Type B pancreatic cell (in vitro differentiated cells): ENCODE measurements around the gene HOTAIR. TPM values are rescaled to one million over a fixed set of nuclear protein-coding genes. Genes with fewer than 3 reads are reported as not detected.

Source experiments
- DNase-seq: peaks from one replicate; pipeline ENCODE4 v3.0.0; 2021; ENCODE audit warnings: mixed read lengths; ENCODE audit not compliant: unreplicated experiment; ENCODE audit errors: extremely low spot score
- H3K27ac Mint-ChIP-seq: 2 replicates; pipeline ENCODE4 v1.8.0; 2021; ENCODE audit warnings: mild to moderate bottlenecking, mixed read lengths
- H3K27me3 Mint-ChIP-seq: 2 replicates; pipeline ENCODE4 v1.8.0; 2021; ENCODE audit warnings: mixed read lengths
- H3K36me3 Mint-ChIP-seq: 2 replicates; pipeline ENCODE4 v1.8.0; 2021; ENCODE audit warnings: mixed read lengths
- H3K4me1 Mint-ChIP-seq: one replicate; pipeline ENCODE4 v1.8.0; 2021; ENCODE audit warnings: mixed read lengths; ENCODE audit not compliant: unreplicated experiment
- H3K4me3 Mint-ChIP-seq: 2 replicates; pipeline ENCODE4 v1.8.0; 2021; ENCODE audit warnings: mild to moderate bottlenecking, mixed read lengths
- H3K9me3 Mint-ChIP-seq: 2 replicates; pipeline ENCODE4 v1.8.0; 2021; ENCODE audit warnings: mixed read lengths
- microRNA-seq: library from miRNA; unstranded; fragments of <30 nt; microRNA quantifications from one replicate; pipeline ENCODE4, GENCODE V29; 2020
- total RNA-seq: library from RNA; stranded (reverse); gene quantifications from 2 replicates; pipeline ENCODE4 v1.2.1, GENCODE V29; 2021; ENCODE audit warnings: low replicate concordance
- TF ChIP-seq, protein P1 (sequence below): fragments of 200-600 bp; sonication (generic); conservative IDR thresholded peaks from 2 replicates; pipeline ENCODE4 v1.5.0; 2021; ENCODE audit warnings: antibody characterized with exemption, mild to moderate bottlenecking

Gene HOTAIR
- total RNA-seq, 1 donor from 2014 or later: not detected

DNA sequence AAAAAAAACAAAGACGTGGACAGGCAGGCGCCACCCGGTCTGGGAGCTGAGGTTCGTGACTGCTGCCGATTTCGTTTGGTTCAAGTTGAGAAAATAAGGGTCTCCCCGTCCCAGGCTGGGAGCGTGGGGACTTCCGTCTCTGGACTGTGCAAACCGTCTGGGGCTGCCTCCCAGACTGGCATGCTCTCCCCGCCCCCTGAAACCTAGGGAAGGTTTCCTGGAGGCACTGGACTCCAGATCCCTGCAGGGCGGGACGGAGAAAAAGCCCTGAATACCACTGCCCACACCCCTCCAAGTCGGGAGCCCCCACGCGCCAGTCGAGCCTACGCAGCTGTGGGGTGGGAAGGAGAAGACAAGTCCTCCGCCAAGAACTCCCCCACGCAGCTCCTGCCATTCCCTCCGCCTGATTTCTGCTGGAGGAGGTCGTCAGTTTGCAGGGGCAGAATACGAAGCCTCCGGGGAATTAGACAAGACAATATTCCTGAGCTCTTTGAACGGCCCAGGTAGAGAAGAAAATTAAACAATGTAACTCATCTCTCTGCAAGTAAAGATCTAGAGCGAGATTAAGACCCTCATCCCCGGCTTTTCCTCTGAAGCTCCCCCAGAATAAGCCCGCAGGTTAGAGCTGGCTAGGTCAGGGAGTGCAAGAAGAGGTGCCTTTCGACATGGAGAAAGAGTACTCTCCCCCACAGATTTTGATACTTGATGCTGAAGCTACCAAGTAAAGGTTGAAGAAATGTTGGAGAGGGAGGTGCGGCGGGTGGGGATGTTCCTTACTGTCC lies 46.5 kb downstream of the HOTAIR start:
- no peak for DNase-seq

DNA sequence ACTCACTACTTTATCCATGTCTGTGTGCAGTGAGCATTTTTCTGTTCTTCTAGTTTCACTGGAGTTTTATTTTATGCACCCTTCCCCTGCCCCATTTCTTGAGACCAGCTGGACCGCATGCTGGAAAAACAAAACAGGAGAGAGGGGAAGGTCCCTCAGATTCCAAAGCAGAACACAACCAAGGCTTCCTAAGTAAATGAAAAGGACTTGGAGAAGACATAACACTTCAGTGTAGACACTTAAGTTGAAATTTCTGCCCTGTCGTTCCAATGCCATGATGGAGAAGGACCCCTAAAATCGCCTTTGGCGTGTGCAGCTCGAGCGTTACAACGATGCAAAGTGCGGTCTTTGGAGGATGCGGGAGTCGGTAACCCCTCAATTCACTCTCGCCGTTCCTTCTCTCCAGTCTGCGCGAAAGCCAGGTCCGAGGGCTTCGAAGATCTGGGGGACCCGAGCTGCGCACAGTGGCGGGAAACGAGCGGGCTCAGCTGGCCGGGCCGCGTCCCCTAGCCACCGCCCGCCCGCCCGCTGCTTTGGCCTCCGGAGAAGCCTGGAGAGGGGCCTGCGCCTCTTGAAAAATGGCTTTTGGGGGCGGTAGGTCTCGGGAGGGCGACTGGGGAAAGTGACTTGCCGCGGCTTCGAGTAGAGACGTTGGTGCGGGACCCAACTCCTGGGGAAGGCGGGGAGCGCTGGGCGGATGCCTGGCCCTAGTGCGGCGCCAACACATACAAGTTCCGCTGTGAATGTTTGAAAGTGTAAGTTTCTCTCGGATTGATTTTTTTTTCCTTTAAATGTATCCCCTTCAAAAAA lies 47.3 kb downstream of the HOTAIR start:
- Mint-ChIP-seq H3K27me3 (peaks cover 100% of the 10 kb centered on the region), H3K27ac (no peak overlapping the region), H3K4me3 (no peak overlapping the region), H3K36me3 (no peaks in the 10 kb centered on the region), H3K4me1 (no peaks in the 10 kb centered on the region), H3K9me3 (peaks cover 3% of the 10 kb centered on the region)
- DNase-seq: no peak
- TF ChIP-seq, protein P1, sequence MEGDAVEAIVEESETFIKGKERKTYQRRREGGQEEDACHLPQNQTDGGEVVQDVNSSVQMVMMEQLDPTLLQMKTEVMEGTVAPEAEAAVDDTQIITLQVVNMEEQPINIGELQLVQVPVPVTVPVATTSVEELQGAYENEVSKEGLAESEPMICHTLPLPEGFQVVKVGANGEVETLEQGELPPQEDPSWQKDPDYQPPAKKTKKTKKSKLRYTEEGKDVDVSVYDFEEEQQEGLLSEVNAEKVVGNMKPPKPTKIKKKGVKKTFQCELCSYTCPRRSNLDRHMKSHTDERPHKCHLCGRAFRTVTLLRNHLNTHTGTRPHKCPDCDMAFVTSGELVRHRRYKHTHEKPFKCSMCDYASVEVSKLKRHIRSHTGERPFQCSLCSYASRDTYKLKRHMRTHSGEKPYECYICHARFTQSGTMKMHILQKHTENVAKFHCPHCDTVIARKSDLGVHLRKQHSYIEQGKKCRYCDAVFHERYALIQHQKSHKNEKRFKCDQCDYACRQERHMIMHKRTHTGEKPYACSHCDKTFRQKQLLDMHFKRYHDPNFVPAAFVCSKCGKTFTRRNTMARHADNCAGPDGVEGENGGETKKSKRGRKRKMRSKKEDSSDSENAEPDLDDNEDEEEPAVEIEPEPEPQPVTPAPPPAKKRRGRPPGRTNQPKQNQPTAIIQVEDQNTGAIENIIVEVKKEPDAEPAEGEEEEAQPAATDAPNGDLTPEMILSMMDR: no peak

More for the DNA sequence above, 46.5 kb downstream of the HOTAIR start:
- Mint-ChIP-seq H3K4me3 (no peak overlapping the region), H3K36me3 (no peaks in the 10 kb centered on the region), H3K4me1 (no peaks in the 10 kb centered on the region), H3K9me3 (peaks cover 3% of the 10 kb centered on the region), H3K27ac (no peak overlapping the region), H3K27me3 (peaks cover 100% of the 10 kb centered on the region)
- TF ChIP-seq, protein P1: no peak

DNA sequence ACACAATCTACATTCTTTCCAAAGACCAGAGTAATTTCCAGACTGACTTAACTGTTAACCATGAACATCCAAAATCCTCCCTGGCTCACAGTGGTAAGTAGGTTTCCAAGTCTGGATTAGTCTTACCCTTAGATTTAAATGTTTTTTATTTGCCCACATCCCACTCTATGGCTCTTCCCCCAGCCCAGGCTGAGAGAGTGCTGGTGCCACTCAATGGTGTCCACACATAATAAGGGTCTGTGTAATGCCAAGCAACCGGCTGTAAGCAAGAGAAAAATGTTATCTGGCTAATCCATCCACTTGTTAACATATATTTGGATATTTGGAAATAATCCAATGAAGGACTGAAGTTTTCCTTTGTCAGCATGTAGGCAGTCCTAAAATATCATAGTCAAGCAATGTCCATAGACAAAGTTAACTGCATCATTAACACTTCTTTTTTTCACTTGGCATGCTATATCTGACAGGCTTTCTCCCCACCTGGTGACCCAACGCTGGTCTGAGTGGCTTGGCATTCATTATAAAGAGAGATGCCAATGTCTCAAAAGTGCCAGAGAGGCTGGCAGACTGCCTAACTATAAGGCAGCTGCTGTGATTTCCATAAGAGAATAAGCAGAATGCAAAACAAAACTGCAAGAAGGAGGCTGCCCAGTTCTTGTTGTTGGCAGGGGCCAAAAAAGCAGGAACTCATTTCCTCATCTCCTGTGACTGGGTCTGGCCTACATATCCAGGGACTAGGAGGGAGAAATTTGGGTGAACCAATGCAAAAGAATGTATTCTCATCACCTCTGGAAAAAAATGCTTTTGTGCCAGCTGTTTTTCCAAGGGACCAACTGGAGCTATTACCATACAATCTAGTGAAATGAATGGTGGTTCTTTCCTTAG lies 50.0 kb downstream of the HOTAIR start:
- DNase-seq: no peak
- Mint-ChIP-seq H3K36me3 (no peaks in the 10 kb centered on the region), H3K4me1 (no peaks in the 10 kb centered on the region), H3K4me3 (no peak overlapping the region), H3K27ac (no peak overlapping the region), H3K9me3 (no peaks in the 10 kb centered on the region), H3K27me3 (peaks cover 99% of the 10 kb centered on the region)
- TF ChIP-seq, protein P1: no peak

DNA sequence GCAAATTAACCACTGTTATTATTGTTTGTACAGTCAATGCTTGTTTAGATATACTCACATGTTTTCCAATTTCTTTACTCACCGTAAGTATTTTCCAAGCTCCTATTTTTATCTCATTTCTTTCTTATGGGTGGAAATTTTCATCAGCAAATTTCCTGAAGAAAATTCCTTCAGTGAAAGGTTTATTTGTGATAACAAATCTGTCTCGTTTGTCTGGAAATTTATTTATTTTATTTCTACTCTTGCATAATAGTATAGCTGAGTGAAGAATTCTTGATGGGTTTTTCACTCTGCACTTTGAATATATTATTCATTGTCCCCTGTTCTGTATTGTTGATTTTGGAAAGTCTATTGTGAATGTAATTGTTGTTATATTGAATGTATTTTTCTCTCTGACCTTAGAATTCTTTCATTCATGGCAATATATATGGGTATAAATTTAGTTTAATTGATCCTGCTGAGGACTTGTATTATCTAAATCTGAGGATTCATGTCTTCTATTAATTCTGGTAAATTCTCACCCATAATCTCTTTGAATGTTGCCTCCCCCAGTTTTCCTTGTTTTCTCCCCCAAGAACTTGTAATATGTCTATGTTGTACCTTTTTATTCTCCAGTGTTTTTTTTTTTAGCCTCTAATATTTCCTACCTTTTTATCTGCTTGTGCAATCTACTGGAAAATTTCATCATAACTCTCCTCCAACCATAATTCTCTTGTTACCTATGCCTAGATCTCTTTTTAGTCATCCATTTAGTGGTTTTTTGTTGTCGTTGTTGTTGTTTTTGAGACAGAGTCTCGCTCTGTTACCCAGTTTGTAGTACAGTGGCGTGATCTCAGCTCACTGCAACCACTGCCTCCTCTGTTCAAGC lies 57.7 kb downstream of the HOTAIR start:
- Mint-ChIP-seq H3K27me3 (peaks cover 95% of the 10 kb centered on the region), H3K4me3 (no peak overlapping the region), H3K4me1 (no peaks in the 10 kb centered on the region), H3K27ac (no peak overlapping the region), H3K9me3 (no peaks in the 10 kb centered on the region), H3K36me3 (no peaks in the 10 kb centered on the region)
- TF ChIP-seq, protein P1: no peak
- no peak for DNase-seq

Small RNA genes lying within 50 kb of the gene (microRNA-seq; reads per million reads assigned to microRNA genes)
- gene MIR196A2: 5.5 reads per million, percentile 21 among the genes with 10 or more reads in this experiment

Other genes starting within 250 kb of the HOTAIR start
- 66.2 and 86.7 TPM in 2 replicates for gene CALCOCO1, start 247.5 kb downstream of the HOTAIR start, total RNA-seq
- not detected in 2 replicates for gene CISTR, start 223.0 kb downstream of the HOTAIR start, total RNA-seq
- gene HOXC13, start 36.1 kb downstream of the HOTAIR start, total RNA-seq: 0.48 TPM in 1 of 2 replicates, not detected in the other
- gene HOXC12, start 20.1 kb downstream of the HOTAIR start, total RNA-seq: not detected in 2 replicates
- gene HOXC11, start 1.8 kb downstream of the HOTAIR start, total RNA-seq: 0.12 TPM in 1 of 2 replicates, not detected in the other
- gene HOXC10, start 10.2 kb upstream of the HOTAIR start, total RNA-seq: not detected in 2 replicates
- gene HOXC9, start 25.2 kb upstream of the HOTAIR start, total RNA-seq: 0.27 and 0.36 TPM in 2 replicates
- gene HOXC8, start 34.0 kb upstream of the HOTAIR start, total RNA-seq: 0.77 and 1.5 TPM in 2 replicates
- gene HOXC6, start 53.5 kb upstream of the HOTAIR start, total RNA-seq: 4.8 and 23.0 TPM in 2 replicates
- gene HOXC5, start 58.1 kb upstream of the HOTAIR start, total RNA-seq: 1.9 and 56.9 TPM in 2 replicates
- 6.7 and 47.9 TPM in 2 replicates for gene HOXC4, start 78.9 kb upstream of the HOTAIR start, total RNA-seq
- 48.3 and 52.5 TPM in 2 replicates for gene SMUG1, start 214.0 kb upstream of the HOTAIR start, total RNA-seq